Keratinocyte (primary cell): ENCODE results near the gene CRABP2.

ENCODE experiments used
- EZH2 ChIP-seq: IDR thresholded peaks from one replicate; pipeline ENCODE4 v1.6.1; 2012; ENCODE audit warnings: inconsistent platforms, mild to moderate bottlenecking, low read length, moderate library complexity
- TF ChIP-seq, protein P1 (sequence below), 3 experiments: IDR thresholded peaks in 1 of 3; conservative IDR thresholded peaks in 1 of 3; optimal IDR thresholded peaks in 1 of 3; 2 replicates in 2 of 3; 3 replicates in 1 of 3; pipeline versions ENCODE3 to v1.5.1; 2011; ENCODE audit warnings: low read length in 3 of 3, mild to moderate bottlenecking in 3 of 3, moderate library complexity in 2 of 3, control low read depth in 1 of 3, inconsistent platforms in 1 of 3; ENCODE audit not compliant: insufficient read depth in 2 of 3; ENCODE audit errors: extremely low read depth in 1 of 3

DNA sequence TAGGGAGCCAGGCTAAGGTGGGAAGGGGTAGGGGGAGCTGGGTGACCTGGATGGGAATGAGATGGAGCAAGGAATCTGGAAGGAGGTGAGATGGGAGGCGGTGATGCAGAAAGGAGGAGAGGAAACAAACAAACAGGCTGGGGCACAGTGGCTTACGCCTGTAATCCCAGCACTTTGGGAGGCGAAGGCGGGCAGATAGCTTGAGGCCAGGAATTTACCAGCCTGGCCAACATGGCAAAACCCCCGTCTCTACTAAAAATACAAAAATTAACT is 10.8 kb downstream of the CRABP2 start:
- TF ChIP-seq EZH2, result no peak
- TF ChIP-seq, protein P1, sequence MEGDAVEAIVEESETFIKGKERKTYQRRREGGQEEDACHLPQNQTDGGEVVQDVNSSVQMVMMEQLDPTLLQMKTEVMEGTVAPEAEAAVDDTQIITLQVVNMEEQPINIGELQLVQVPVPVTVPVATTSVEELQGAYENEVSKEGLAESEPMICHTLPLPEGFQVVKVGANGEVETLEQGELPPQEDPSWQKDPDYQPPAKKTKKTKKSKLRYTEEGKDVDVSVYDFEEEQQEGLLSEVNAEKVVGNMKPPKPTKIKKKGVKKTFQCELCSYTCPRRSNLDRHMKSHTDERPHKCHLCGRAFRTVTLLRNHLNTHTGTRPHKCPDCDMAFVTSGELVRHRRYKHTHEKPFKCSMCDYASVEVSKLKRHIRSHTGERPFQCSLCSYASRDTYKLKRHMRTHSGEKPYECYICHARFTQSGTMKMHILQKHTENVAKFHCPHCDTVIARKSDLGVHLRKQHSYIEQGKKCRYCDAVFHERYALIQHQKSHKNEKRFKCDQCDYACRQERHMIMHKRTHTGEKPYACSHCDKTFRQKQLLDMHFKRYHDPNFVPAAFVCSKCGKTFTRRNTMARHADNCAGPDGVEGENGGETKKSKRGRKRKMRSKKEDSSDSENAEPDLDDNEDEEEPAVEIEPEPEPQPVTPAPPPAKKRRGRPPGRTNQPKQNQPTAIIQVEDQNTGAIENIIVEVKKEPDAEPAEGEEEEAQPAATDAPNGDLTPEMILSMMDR (optimal IDR thresholded peaks at IDR 0.05 in 1 of 3, IDR thresholded peaks at IDR 0.05 in 1 of 3, conservative IDR thresholded peaks at IDR 0.05 in 1 of 3; ENCODE audit: extremely low read depth in 1 of 3, insufficient read depth in 2 of 3, low read length in 3 of 3), result no peak
